H9 (cell line): ENCODE data around the gene EIF3D. TPM values are rescaled to one million over a fixed set of nuclear protein-coding genes. Genes with fewer than 3 reads are reported as not detected.

Experiments
- DNase-seq: peaks from one replicate; pipeline ENCODE4 v3.0.0-alpha.2; 2017
- H2AFZ ChIP-seq: one replicate; pipeline ENCODE4 v1.6.1; 2013; ENCODE audit warnings: mild to moderate bottlenecking, low read length, control low read depth, moderate library complexity
- H2AK5ac ChIP-seq: 2 replicates; pipeline ENCODE4 v1.6.1; 2013; ENCODE audit warnings: low read length, control low read depth, mixed read lengths; ENCODE audit not compliant: insufficient read length
- H2BK120ac ChIP-seq: one replicate; pipeline ENCODE4 v1.6.1; 2013; ENCODE audit warnings: low read depth, mild to moderate bottlenecking, low read length, control low read depth, inconsistent platforms; ENCODE audit not compliant: poor library complexity, severe bottlenecking
- H2BK12ac ChIP-seq: 2 replicates; pipeline ENCODE4 v1.6.1; 2013; ENCODE audit warnings: low read length, control low read depth, mixed read lengths, low read depth; ENCODE audit not compliant: insufficient read length
- H2BK15ac ChIP-seq: 2 replicates; pipeline ENCODE4 v1.6.1; 2013; ENCODE audit warnings: low read depth, low read length, control low read depth
- H2BK20ac ChIP-seq: one replicate; pipeline ENCODE4 v1.6.1; 2013; ENCODE audit warnings: low read depth, mild to moderate bottlenecking, low read length, control low read depth, inconsistent platforms; ENCODE audit not compliant: poor library complexity, severe bottlenecking
- H2BK5ac ChIP-seq: 2 replicates; pipeline ENCODE4 v1.6.1; 2013; ENCODE audit warnings: low read length, control low read depth, mixed read lengths; ENCODE audit not compliant: insufficient read length
- H3K14ac ChIP-seq: 2 replicates; pipeline ENCODE4 v1.6.1; 2013; ENCODE audit warnings: low read length, control low read depth; ENCODE audit not compliant: insufficient read depth
- H3K18ac ChIP-seq: 2 replicates; pipeline ENCODE4 v1.6.1; 2013; ENCODE audit warnings: low read depth, mild to moderate bottlenecking, mixed read lengths, low read length, control low read depth; ENCODE audit not compliant: insufficient read length
- H3K23ac ChIP-seq: 2 replicates; pipeline ENCODE4 v1.6.1; 2013; ENCODE audit warnings: low read length, control low read depth, mixed read lengths, low read depth; ENCODE audit not compliant: insufficient read length
- H3K23me2 ChIP-seq: 2 replicates; pipeline ENCODE4 v1.6.1; 2013; ENCODE audit warnings: low read depth, mild to moderate bottlenecking, mixed read lengths, low read length, control low read depth; ENCODE audit not compliant: insufficient read length, poor library complexity, severe bottlenecking
- H3K27ac ChIP-seq: 2 replicates; pipeline ENCODE4 v1.5.1; 2013; ENCODE audit warnings: low read length, control low read depth, mixed read lengths, low read depth; ENCODE audit not compliant: insufficient read length
- H3K27me3 ChIP-seq: 2 replicates; pipeline ENCODE4 v1.6.1; 2013; ENCODE audit warnings: low read length, control low read depth, inconsistent platforms; ENCODE audit not compliant: insufficient read depth
- H3K4ac ChIP-seq: 2 replicates; pipeline ENCODE4 v1.6.1; 2013; ENCODE audit warnings: low read depth, mild to moderate bottlenecking, control low read depth, inconsistent platforms, low read length, moderate library complexity
- H3K4me1 ChIP-seq: 2 replicates; pipeline ENCODE4 v1.6.1; 2013; ENCODE audit warnings: low read length, control low read depth, inconsistent platforms; ENCODE audit not compliant: insufficient read depth
- H3K4me2 ChIP-seq: 2 replicates; pipeline ENCODE4 v1.6.1; 2013; ENCODE audit warnings: low read length, control low read depth, mixed read lengths; ENCODE audit not compliant: insufficient read length, insufficient read depth
- H3K56ac ChIP-seq: 2 replicates; pipeline ENCODE4 v1.6.1; 2013; ENCODE audit warnings: low read depth, mild to moderate bottlenecking, mixed read lengths, low read length, control low read depth; ENCODE audit not compliant: insufficient read length
- H3K79me1 ChIP-seq: 2 replicates; pipeline ENCODE4 v1.6.1; 2013; ENCODE audit warnings: low read depth, mild to moderate bottlenecking, moderate library complexity, low read length, control low read depth, inconsistent platforms; ENCODE audit not compliant: insufficient read depth, poor library complexity, severe bottlenecking
- H3K79me2 ChIP-seq: 2 replicates; pipeline ENCODE4 v1.6.1; 2013; ENCODE audit warnings: low read length, control low read depth, inconsistent platforms; ENCODE audit not compliant: insufficient read depth
- H3K9ac ChIP-seq: 2 replicates; pipeline ENCODE4 v1.6.1; 2013; ENCODE audit warnings: low read length, control low read depth, mixed read lengths; ENCODE audit not compliant: insufficient read length; ENCODE audit errors: extremely low read depth
- H3K9me3 ChIP-seq: one replicate; pipeline ENCODE4 v1.6.1; 2013; ENCODE audit warnings: low read depth, low read length, inconsistent platforms; ENCODE audit not compliant: control insufficient read depth
- H3T11ph ChIP-seq: one replicate; pipeline ENCODE4 v1.6.1; 2013; ENCODE audit warnings: mild to moderate bottlenecking, low read length, control low read depth, inconsistent platforms
- H4K20me1 ChIP-seq: one replicate; pipeline ENCODE4 v1.6.1; 2013; ENCODE audit not compliant: control insufficient read depth, insufficient read length, insufficient read depth
- H4K5ac ChIP-seq: 2 replicates; pipeline ENCODE4 v1.6.1; 2013; ENCODE audit warnings: low read depth, mild to moderate bottlenecking, mixed read lengths, low read length, control low read depth; ENCODE audit not compliant: insufficient read length
- H4K8ac ChIP-seq: replicated peaks from 2 replicates; pipeline ENCODE4 v1.6.1; 2013; ENCODE audit warnings: low read length, control low read depth, mixed read lengths, low read depth; ENCODE audit not compliant: insufficient read length
- H4K91ac ChIP-seq: 2 replicates; pipeline ENCODE4 v1.6.1; 2013; ENCODE audit warnings: low read depth, mild to moderate bottlenecking, moderate library complexity, mixed read lengths, low read length, control low read depth; ENCODE audit not compliant: insufficient read length
- H3K27ac Mint-ChIP-seq, 3 experiments: 2 replicates in 2 of 3; 3 replicates in 1 of 3; pipeline ENCODE4 v1.8.0; 2020 to 2021; ENCODE audit warnings: mixed read lengths in 3 of 3, mild to moderate bottlenecking in 1 of 3, moderate library complexity in 1 of 3
- H3K27me3 Mint-ChIP-seq: 2 replicates; pipeline ENCODE4 v1.8.0; 2021; ENCODE audit warnings: low read depth, mild to moderate bottlenecking, moderate library complexity, mixed read lengths
- H3K36me3 Mint-ChIP-seq, 3 experiments: 2 replicates in 2 of 3; 3 replicates in 1 of 3; pipeline ENCODE4 v1.8.0; 2020 to 2021; ENCODE audit warnings: low read depth in 3 of 3, mixed read lengths in 3 of 3; ENCODE audit not compliant: insufficient read depth in 1 of 3
- H3K4me1 Mint-ChIP-seq, 2 experiments: 2 replicates each; pipeline ENCODE4 v1.8.0; 2020; ENCODE audit warnings: mixed read lengths in 2 of 2
- H3K4me3 Mint-ChIP-seq, 2 experiments: 2 replicates in 1 of 2; 3 replicates in 1 of 2; pipeline ENCODE4 v1.8.0; 2020 to 2021; ENCODE audit warnings: mild to moderate bottlenecking in 2 of 2, mixed read lengths in 2 of 2, moderate library complexity in 1 of 2
- H3K9me3 Mint-ChIP-seq, 2 experiments: 2 replicates in 1 of 2; 3 replicates in 1 of 2; pipeline ENCODE4 v1.8.0; 2020; ENCODE audit warnings: mild to moderate bottlenecking in 2 of 2, mixed read lengths in 2 of 2, moderate library complexity in 1 of 2
- CTCF ChIP-seq: fragments of 200-600 bp; sonication (generic); conservative IDR thresholded peaks from 3 replicates; pipeline ENCODE4 v1.8.0; 2021; ENCODE audit warnings: antibody characterized with exemption, mild to moderate bottlenecking
- WGBS: extraction: QIAGEN DNeasy Blood & Tissue Kit; methylation state at CpG from one replicate; pipeline ENCODE4 v1.1.7; 2013; ENCODE audit warnings: missing lambda C conversion rate, low lambda C conversion rate, mixed read lengths; ENCODE audit not compliant: insufficient read length; ENCODE audit errors: extremely low coverage; 5-methylcytosine and 5-hydroxymethylcytosine counted together
- total RNA-seq: library from RNA; stranded (reverse); gene quantifications from 2 replicates; pipeline ENCODE4 v1.2.1, GENCODE V29; 2021

The EIF3D gene
- total RNA-seq, 1 experiment from 2014 or later: 198 TPM

GRCh38 chr22:36540867-36541642 is 12.1 kb upstream of the EIF3D start:
- no peak overlapping the region for H3K56ac ChIP-seq
- H2AFZ ChIP-seq: no peak overlapping the region

More at GRCh38 chr22:36540867-36541642, 12.1 kb upstream of the EIF3D start:
- no peak overlapping the region for H3K27ac ChIP-seq
- H3K27me3 ChIP-seq: no peaks in the 10 kb centered on the region
- H4K20me1 ChIP-seq: peaks cover 3% of the 10 kb centered on the region
- no peak overlapping the region for H3K23ac ChIP-seq
- peaks cover 3% of the 10 kb centered on the region; the same call in 1 of the 2 replicates for H3K4me1 ChIP-seq
- H3K27ac Mint-ChIP-seq: no peak overlapping the region
- no peak overlapping the region for H4K5ac ChIP-seq
- no peak overlapping the region for H2AK5ac ChIP-seq
- H2BK5ac ChIP-seq: no peak overlapping the region
- no peak overlapping the region for H3K4me3 Mint-ChIP-seq
- no peak overlapping the region for H2BK20ac ChIP-seq
- no peak overlapping the region for H4K8ac ChIP-seq
- no peak overlapping the region for H2BK12ac ChIP-seq
- H3K9me3 Mint-ChIP-seq: no peaks in the 10 kb centered on the region
- no peaks in the 10 kb centered on the region for H3K79me2 ChIP-seq
- no peak for DNase-seq
- peaks cover 2 to 5% of the 10 kb centered on the region in 2 experiments; a peak in 3 of 4 replicates for H3K4me1 Mint-ChIP-seq
- no peak overlapping the region for H3T11ph ChIP-seq
- H3K27me3 Mint-ChIP-seq: peaks cover 18% of the 10 kb centered on the region
- no peaks in the 10 kb centered on the region for H3K9me3 ChIP-seq
- no peak overlapping the region for H2BK120ac ChIP-seq
- H2BK15ac ChIP-seq: no peak overlapping the region
- H3K4ac ChIP-seq: no peak overlapping the region
- H3K23me2 ChIP-seq: no peaks in the 10 kb centered on the region
- no peaks in the 10 kb centered on the region for H3K79me1 ChIP-seq
- H3K9ac ChIP-seq: no peak overlapping the region
- TF ChIP-seq CTCF: no peak
- no peak overlapping the region for H4K91ac ChIP-seq
- H3K14ac ChIP-seq: no peak overlapping the region
- no peak overlapping the region for H3K18ac ChIP-seq
- H3K36me3 Mint-ChIP-seq: no peaks in the 10 kb centered on the region
- WGBS: no CpG with 5 or more reads among the region's 12 CpGs
- no peak overlapping the region for H3K4me2 ChIP-seq
